Measurements from ENCODE around the gene SNX8.

DNA sequence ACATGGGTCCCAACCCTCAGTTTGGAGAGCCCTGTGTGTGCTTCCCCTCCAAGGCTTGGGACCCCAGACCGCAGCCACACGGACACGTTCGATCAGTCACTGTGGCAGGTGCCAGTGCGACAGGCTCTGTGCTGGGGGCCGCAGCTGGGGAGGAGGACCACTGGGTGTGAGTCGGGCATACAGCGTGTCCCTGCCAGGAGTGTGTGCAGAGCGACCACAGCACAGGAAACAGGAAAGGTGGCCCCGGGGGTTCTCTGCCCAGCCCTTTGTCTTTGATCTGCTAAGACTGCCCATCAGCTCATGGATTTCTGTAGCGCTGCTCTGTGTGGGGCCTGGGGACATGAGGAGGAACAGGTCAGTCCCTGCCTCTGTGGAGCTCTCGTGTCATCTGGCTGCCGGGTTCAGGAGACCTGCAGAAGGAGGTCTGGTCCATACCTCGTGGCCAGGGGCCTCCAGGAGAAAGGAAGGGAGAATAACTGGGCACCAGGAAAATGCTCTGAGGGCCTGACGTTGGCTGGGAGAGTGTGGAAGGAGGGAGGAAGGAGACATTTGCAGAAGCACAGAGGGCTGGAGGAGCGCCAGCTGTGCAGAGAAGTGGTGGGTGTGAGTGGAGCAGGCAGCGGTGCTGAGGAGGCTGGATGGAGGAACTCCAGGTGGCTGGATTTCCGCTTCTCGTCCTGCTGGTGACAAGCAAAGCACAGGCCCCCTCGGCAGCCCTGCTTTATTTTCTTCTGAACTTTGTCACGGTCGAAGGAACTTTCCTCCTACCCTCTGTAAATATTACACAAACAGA, 68.2 kb downstream of the SNX8 start:
- TF ChIP-seq, protein P1, sequence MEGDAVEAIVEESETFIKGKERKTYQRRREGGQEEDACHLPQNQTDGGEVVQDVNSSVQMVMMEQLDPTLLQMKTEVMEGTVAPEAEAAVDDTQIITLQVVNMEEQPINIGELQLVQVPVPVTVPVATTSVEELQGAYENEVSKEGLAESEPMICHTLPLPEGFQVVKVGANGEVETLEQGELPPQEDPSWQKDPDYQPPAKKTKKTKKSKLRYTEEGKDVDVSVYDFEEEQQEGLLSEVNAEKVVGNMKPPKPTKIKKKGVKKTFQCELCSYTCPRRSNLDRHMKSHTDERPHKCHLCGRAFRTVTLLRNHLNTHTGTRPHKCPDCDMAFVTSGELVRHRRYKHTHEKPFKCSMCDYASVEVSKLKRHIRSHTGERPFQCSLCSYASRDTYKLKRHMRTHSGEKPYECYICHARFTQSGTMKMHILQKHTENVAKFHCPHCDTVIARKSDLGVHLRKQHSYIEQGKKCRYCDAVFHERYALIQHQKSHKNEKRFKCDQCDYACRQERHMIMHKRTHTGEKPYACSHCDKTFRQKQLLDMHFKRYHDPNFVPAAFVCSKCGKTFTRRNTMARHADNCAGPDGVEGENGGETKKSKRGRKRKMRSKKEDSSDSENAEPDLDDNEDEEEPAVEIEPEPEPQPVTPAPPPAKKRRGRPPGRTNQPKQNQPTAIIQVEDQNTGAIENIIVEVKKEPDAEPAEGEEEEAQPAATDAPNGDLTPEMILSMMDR (IDR thresholded peaks at IDR 0.05; ENCODE audit: low read depth, low read length, missing input control) = no peak
- TF ChIP-seq GABPA (IDR thresholded peaks at IDR 0.05 in 1 of 2, conservative IDR thresholded peaks at IDR 0.05 in 1 of 2) = no peak
- no peak for TF ChIP-seq SP1 (IDR thresholded peaks at IDR 0.05)
- no peak for TF ChIP-seq TAF1 (conservative IDR thresholded peaks at IDR 0.05)
- TF ChIP-seq FOXA2 (IDR thresholded peaks at IDR 0.05) = no peak
- TF ChIP-seq, protein P2, sequence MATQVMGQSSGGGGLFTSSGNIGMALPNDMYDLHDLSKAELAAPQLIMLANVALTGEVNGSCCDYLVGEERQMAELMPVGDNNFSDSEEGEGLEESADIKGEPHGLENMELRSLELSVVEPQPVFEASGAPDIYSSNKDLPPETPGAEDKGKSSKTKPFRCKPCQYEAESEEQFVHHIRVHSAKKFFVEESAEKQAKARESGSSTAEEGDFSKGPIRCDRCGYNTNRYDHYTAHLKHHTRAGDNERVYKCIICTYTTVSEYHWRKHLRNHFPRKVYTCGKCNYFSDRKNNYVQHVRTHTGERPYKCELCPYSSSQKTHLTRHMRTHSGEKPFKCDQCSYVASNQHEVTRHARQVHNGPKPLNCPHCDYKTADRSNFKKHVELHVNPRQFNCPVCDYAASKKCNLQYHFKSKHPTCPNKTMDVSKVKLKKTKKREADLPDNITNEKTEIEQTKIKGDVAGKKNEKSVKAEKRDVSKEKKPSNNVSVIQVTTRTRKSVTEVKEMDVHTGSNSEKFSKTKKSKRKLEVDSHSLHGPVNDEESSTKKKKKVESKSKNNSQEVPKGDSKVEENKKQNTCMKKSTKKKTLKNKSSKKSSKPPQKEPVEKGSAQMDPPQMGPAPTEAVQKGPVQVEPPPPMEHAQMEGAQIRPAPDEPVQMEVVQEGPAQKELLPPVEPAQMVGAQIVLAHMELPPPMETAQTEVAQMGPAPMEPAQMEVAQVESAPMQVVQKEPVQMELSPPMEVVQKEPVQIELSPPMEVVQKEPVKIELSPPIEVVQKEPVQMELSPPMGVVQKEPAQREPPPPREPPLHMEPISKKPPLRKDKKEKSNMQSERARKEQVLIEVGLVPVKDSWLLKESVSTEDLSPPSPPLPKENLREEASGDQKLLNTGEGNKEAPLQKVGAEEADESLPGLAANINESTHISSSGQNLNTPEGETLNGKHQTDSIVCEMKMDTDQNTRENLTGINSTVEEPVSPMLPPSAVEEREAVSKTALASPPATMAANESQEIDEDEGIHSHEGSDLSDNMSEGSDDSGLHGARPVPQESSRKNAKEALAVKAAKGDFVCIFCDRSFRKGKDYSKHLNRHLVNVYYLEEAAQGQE (IDR thresholded peaks at IDR 0.05) = no peak
- TF ChIP-seq, protein P3, sequence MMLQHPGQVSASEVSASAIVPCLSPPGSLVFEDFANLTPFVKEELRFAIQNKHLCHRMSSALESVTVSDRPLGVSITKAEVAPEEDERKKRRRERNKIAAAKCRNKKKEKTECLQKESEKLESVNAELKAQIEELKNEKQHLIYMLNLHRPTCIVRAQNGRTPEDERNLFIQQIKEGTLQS (IDR thresholded peaks at IDR 0.05) = no peak
- no peak for TF ChIP-seq JUND (IDR thresholded peaks at IDR 0.05)
- no peak for TF ChIP-seq YY1 (IDR thresholded peaks at IDR 0.05)
- TF ChIP-seq RAD21 (IDR thresholded peaks at IDR 0.05) = no peak

Measured in liver (tissue), 3 donors.